Epithelial cell of proximal tubule (primary cell): ENCODE measurements around the gene MAPK8IP1. TPM values are rescaled to one million over a fixed set of nuclear protein-coding genes. Genes with fewer than 3 reads are reported as not detected.

Experiments used
- DNase-seq: peaks from one replicate; pipeline ENCODE4 v3.0.0-alpha.2; 2011; ENCODE audit warnings: low read depth
- H3K4me3 ChIP-seq: 2 replicates; pipeline ENCODE4 v1.5.1; 2011; ENCODE audit warnings: low read depth, mild to moderate bottlenecking, low read length
- total RNA-seq: library from RNA; depleted of rRNA; stranded (reverse); fragments of >200 nt; gene quantifications from 2 replicates; pipeline ENCODE4 v1.2.3, GENCODE V29; 2015
- TF ChIP-seq, protein P1 (sequence below): conservative IDR thresholded peaks from 2 replicates; pipeline ENCODE4 v1.5.1; 2012; ENCODE audit warnings: low read depth, mild to moderate bottlenecking, low read length

The MAPK8IP1 gene
- total RNA-seq, 1 donor from 2014 or later = 10.1 TPM

DNA sequence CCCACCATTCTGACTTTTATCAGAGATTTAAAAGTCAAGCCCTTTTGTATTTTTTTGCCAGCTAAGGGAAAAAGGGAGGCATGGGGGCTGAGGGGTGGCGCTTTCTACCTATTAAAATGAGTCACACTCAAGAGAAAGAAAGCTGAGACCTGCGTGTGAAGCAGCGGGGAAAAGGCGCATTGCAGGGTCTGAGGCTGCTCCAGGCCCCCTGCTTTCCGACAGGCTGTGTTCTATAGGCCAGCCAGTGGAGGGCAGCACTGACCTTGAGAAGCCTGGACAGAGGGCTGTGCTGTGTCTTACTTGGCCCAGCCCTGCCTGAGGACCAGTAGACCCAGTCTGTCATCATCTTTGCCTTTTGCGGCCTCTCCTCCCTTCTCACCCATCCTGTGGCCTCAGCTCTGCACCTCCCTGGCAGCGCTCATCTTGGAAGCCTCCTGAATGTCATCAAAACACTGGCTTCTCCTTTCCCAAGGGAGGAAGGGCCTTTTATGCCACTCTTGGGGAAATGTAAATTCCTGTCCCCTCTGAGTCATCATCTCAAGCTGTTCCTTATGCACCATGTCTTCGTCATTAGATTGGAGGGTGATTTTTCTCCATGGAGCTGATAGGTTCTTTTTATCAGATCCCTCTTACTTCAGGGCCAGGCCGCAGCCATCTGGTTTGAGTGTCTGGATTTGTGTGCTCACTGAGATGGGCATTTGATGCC is 12.6 kb upstream of the MAPK8IP1 start:
- no peak overlapping the region for H3K4me3 ChIP-seq
- TF ChIP-seq, protein P1, sequence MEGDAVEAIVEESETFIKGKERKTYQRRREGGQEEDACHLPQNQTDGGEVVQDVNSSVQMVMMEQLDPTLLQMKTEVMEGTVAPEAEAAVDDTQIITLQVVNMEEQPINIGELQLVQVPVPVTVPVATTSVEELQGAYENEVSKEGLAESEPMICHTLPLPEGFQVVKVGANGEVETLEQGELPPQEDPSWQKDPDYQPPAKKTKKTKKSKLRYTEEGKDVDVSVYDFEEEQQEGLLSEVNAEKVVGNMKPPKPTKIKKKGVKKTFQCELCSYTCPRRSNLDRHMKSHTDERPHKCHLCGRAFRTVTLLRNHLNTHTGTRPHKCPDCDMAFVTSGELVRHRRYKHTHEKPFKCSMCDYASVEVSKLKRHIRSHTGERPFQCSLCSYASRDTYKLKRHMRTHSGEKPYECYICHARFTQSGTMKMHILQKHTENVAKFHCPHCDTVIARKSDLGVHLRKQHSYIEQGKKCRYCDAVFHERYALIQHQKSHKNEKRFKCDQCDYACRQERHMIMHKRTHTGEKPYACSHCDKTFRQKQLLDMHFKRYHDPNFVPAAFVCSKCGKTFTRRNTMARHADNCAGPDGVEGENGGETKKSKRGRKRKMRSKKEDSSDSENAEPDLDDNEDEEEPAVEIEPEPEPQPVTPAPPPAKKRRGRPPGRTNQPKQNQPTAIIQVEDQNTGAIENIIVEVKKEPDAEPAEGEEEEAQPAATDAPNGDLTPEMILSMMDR = peak; percentile 82
- DNase-seq = no peak

- H3K4me3 ChIP-seq = no peak overlapping the region
- no peak for DNase-seq
- TF ChIP-seq, protein P1 = no peak
Measured at GRCh38 chr11:45876401-45876800, 9.1 kb upstream of the MAPK8IP1 start.

- H3K4me3 ChIP-seq = no peak overlapping the region
- DNase-seq = no peak
- TF ChIP-seq, protein P1 = no peak
Measured at GRCh38 chr11:45877221-45877620, 8.2 kb upstream of the MAPK8IP1 start.

DNA sequence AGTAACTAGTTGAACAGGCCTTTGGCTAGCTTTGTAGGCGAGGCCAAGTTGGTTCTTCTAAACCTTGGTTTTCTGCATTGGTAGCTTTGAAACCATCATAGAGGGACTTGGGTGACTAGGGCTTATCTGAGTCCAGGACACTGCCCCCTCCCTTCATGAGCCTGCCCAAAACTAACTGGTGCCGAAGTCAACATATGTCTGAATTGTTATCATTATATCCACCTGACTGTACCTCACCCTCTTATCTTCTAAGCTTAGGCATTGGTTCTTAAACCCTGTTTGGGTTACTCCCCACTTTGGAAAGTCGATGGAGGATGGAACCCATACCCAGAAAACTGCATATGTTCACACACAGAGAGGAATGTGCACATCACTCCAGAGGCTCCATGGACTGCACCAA is 7.6 kb upstream of the MAPK8IP1 start:
- no peak overlapping the region for H3K4me3 ChIP-seq
- TF ChIP-seq, protein P1 = no peak
- no peak for DNase-seq

GRCh38 chr11:45879803-45880686 is 5.4 kb upstream of the MAPK8IP1 start:
- TF ChIP-seq, protein P1 = no peak
- H3K4me3 ChIP-seq = no peak overlapping the region
- DNase-seq = no peak

DNA sequence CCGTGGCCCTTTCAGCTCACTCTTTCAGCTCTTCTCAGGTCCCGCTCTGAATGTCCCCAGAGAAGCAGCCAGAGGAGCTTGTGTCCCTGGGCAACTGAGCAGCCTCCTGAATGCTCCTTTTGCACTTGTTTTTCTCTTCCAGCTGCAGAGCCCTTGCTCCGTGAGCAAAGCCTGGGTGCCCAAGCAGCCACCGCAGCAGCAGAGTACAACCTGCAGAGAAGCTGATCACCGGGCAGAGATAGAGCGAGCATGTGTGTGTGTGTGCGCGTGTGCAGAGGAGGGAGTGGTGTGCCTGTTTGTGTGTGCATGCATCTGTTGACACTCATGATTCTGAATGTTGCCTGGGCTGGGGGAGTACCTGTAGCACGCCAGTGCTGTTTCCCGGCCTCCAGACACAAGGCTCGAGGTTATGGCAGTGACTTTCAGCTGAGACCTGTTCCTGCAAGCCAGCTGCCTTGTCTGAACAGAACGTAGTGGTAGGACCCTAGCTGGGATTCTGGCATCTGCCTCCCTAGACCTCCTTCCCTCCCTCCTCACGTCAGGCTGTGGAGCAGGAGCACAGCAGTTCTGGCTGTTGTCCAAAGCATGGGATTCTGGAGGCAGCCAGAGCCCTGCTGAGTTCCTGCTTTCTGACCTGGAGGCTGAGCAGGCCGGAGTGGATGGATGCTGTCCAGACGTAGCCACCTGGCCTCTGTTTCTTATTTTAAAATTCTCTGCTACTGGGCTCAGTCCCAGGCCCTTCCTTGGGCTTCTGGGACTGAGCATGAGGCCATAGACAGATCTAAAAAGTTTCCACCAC is 4.5 kb upstream of the MAPK8IP1 start:
- TF ChIP-seq, protein P1 = no peak
- no peak for DNase-seq

More for the DNA sequence above, 4.5 kb upstream of the MAPK8IP1 start:
- no peak overlapping the region for H3K4me3 ChIP-seq
